ENCODE results near the gene NKD2.

The NKD2 gene

DNA sequence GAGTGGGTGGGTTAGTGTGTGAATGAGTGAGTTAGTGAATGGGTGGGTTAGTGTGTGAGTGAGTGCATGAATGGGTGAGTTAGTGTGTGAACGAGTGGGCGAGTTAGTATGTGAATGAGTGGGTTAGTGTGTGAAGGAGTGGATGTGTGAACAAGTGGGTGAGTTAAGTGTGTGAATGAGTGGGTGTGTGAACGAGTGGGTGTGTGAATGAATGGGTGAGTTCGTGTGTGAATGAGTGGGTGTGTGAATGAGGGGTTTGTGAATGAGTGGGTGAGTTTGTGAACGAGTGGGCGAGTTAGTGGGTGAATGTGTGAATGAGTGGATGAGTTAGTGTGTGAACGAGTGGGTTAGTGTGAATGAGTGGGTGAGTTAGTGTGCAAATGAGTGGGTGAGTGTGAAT lies 34.0 kb downstream of the NKD2 start:
- in situ Hi-C loops (cut with MboI; ENCODE audit: low sequenced_read_pairs, unreplicated experiment) = no loop called here
- no peak for DNase-seq (ENCODE audit: low spot score)
- TF ChIP-seq, protein P1, sequence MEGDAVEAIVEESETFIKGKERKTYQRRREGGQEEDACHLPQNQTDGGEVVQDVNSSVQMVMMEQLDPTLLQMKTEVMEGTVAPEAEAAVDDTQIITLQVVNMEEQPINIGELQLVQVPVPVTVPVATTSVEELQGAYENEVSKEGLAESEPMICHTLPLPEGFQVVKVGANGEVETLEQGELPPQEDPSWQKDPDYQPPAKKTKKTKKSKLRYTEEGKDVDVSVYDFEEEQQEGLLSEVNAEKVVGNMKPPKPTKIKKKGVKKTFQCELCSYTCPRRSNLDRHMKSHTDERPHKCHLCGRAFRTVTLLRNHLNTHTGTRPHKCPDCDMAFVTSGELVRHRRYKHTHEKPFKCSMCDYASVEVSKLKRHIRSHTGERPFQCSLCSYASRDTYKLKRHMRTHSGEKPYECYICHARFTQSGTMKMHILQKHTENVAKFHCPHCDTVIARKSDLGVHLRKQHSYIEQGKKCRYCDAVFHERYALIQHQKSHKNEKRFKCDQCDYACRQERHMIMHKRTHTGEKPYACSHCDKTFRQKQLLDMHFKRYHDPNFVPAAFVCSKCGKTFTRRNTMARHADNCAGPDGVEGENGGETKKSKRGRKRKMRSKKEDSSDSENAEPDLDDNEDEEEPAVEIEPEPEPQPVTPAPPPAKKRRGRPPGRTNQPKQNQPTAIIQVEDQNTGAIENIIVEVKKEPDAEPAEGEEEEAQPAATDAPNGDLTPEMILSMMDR (IDR thresholded peaks at IDR 0.05; ENCODE audit: borderline replicate concordance, control extremely low read depth, extremely low read depth, insufficient read depth, missing control alignments) = no peak

DNA sequence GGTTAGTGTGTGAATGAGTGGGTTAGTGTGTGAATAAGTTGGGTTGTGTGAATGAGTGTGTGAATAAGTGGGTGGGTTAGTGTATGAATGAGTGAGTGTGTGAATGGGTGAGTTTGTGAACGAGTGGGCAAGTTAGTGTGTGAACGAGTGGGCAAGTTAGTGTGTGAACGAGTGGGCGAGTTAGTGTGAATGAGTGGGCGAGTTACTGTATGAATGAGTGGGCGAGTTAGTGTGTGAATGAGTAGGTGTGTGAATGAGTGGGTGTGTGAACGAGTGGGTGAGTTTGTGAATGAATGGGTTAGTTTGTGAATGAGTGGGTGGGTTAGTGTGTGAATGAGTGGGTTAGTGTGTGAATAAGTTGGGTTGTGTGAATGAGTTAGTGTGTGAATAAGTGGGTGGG lies 34.7 kb downstream of the NKD2 start:
- TF ChIP-seq, protein P1 (IDR thresholded peaks at IDR 0.05; ENCODE audit: borderline replicate concordance, control extremely low read depth, extremely low read depth, insufficient read depth, missing control alignments) = no peak
- in situ Hi-C loops (cut with MboI; ENCODE audit: low sequenced_read_pairs, unreplicated experiment) = no loop called here
- DNase-seq (ENCODE audit: low spot score) = no peak

DNA sequence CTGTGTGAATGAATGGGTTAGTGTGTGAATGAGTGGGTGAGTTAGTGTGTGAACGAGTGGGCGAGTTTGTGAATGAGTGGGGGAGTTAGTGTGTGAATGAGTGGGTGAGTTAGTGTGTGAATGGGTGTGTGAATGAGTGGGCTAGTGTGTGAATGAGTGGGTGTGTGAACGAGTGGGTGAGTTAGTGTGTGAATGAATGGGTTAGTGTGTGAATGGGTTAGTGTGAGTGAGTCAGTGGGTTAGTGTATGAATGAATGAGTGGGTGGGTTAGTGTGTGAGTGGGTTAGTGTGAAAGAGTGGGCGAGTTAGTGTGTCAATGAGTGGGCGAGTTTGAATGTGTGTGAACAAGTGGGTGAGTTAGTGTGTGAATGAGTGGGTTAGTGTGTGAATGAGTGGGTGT lies 35.5 kb downstream of the NKD2 start:
- DNase-seq (ENCODE audit: low spot score) = no peak
- TF ChIP-seq, protein P1 (IDR thresholded peaks at IDR 0.05; ENCODE audit: borderline replicate concordance, control extremely low read depth, extremely low read depth, insufficient read depth, missing control alignments) = no peak
- in situ Hi-C loops (cut with MboI; ENCODE audit: low sequenced_read_pairs, unreplicated experiment) = no loop called here

DNA sequence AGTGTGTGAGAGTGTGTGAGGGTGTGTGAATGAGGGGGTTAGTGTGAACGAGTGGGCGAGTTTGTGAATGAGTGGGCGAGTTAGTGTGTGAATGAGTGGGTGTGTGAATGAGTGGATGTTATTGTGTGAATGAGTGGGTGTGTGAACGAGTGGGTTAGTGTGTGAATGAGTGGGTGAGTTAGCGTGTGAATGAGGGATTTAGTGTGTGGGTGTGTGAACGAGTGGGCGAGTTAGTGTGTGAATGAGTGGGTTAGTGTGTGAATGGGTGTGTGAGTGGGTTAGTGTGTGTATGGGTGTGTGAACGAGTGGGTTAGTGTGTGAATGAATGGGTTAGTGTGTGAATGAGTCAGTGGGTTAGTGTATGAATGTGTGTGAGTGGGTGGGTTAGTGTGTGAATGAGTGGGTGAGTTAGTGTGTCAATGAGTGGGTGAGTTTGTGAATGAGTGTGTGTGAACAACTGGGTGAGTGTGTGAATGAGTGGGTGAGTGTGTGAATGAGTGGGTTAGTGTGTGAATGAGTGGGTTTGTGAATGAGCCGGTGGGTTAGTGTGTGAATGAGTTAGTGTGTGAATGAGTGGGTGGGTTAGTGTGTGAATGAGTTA lies 37.5 kb downstream of the NKD2 start:
- TF ChIP-seq, protein P1 (IDR thresholded peaks at IDR 0.05; ENCODE audit: borderline replicate concordance, control extremely low read depth, extremely low read depth, insufficient read depth, missing control alignments) = no peak
- no peak for DNase-seq (ENCODE audit: low spot score)
- in situ Hi-C loops (cut with MboI; ENCODE audit: low sequenced_read_pairs, unreplicated experiment) = no loop called here

DNA sequence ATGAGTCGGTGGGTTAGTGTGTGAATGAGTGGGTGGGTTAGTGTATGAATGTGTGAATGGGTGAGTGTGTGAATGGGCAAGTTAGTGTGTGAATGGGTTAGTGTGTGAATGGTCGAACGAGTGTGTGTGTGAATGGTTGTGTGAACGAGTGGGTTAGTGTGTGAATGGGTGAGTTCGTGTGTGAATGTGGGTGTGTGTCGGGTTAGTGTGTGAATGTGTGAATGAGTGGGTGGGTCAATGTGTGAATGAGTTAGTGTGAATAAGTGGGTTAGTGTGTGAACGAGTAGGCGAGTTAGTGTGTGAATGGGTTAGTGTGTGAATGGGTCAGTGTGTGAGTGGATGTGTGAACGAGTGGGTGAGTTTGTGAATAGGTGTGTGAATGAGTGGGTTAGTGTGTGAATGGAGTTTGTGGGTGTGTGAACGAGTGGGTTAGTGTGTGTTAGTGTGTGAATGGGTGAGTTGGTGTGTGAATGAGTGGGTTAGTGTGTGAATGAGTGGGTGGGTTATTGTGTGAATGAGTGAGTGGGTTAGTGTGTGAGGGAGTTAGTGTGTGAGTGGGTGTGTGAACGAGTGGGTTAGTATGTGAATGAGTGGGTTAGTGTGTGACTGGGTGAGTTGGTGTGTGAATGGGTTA lies 38.8 kb downstream of the NKD2 start:
- no peak for DNase-seq (ENCODE audit: low spot score)
- in situ Hi-C loops (cut with MboI; ENCODE audit: low sequenced_read_pairs, unreplicated experiment) = no loop called here
- TF ChIP-seq, protein P1 (IDR thresholded peaks at IDR 0.05; ENCODE audit: borderline replicate concordance, control extremely low read depth, extremely low read depth, insufficient read depth, missing control alignments) = no peak

DNA sequence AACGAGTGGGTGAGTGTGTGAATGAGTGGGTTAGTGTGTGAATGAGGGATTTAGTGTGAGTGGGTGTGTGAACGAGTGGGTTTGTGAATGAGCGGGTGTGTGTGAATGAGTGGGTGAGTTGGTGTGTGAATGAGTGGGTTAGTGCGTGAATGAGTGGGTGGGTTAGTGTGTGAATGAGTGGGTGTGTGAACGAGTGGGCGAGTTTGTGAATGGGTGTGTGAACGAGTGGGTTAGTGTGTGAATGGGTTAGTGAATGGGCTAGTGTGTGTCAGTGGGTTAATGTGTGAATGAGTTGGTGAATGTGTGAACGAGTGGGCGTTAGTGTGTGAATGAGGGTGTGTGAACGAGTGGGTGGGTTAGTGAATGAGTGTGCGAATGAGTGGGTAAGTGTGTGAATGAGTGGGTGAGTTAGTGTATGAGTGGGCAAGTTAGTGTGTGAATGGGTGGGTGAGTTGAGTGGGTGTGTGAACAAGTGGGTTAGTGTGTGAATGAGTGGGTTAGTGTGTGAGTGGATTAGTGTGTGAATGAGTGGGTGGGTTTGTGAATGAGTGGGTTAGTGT lies 39.6 kb downstream of the NKD2 start:
- in situ Hi-C loops (cut with MboI; ENCODE audit: low sequenced_read_pairs, unreplicated experiment) = no loop called here
- DNase-seq (ENCODE audit: low spot score) = no peak
- TF ChIP-seq, protein P1 (IDR thresholded peaks at IDR 0.05; ENCODE audit: borderline replicate concordance, control extremely low read depth, extremely low read depth, insufficient read depth, missing control alignments) = no peak

Data from GM13976 (cell line).